Measurements from ENCODE around the gene NHSL2. TPM values are rescaled to one million over a fixed set of nuclear protein-coding genes. Genes with fewer than 3 reads are reported as not detected.

Gene NHSL2
- total RNA-seq, 1 donor from 2014 or later = 1.3 TPM

DNA sequence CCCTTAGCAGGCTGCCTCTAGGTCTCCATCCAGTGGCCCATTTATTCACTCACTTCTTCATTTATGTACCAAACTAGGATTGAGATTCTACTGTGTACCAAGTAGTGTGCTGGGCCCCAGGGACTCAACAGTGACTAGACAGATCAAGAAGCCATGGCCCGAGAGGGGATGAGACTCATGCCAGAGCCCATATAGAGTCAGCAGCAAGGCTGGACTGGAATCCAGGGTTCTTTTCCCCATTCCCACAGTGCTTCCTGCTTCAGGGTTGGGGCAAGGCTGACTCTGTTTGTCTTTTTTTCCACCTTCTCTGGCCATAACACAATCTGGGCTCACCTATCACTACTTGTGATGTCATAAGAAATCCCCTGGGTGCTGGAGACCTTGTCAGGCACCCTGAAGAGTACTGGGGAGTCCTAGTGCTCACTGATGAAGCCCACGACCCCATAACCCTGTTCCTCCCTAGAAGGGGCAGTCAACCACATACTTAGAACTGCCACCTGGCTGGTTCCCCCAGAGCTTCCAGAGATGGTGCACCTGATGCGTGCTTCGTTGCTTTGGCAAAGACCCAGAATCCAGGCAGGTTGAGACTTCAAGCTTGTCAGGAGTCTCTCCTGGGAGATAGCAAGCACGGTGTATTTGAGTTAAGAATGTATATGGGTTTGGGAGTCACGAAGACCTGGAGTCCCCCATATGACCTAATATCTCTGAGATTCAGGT, 214.8 kb downstream of the NHSL2 start:
- ATAC-seq (no peak), DNase-seq (ENCODE audit: low spot score) (no peak)

DNA sequence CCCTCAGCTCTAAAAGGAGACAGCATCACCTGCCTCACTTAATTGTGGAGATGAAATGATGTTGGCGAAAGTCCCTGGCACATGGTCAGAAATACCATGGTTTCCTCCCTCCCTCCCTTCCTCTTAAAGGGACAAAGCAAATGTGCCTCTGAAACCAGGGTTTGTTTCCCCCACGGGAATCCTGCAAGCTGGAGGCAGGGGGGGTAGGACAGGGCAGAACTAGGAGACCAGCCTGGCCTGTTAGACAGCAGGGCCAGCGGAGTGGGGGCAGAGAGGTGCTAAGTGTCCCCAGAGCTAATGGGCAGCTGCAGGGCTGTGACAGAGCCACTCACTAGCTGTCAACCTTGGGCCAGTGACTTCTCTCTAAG, 215.4 kb downstream of the NHSL2 start:
- ATAC-seq (no peak), DNase-seq (ENCODE audit: low spot score) (no peak)

DNA sequence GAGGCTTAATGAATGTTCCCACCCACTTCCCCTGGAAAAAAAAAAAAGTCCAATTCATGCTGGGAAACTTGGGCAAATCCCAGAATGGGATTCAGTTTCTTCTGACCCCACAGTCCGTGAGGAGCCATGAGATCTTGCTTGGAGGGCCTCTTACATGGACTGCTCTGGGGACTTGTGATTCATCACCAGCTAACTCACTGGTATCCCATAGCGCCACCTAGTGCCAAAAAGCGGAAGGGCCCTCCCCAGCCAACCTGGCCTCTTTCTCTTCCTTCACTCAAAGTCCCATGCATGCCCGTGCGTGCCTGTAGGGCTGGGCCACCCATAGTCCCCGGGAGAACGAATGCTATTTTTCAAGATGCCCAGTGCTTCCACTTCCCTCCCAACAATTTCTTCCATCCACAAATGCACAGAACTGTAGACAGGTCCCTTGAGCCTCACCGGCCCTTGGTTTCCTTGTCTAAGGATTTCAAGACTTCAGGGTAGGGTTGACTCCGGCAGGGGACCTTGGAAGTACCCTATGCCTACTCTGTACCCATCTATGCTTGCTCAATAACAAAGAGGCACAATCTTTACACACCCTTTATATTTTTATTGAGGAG, 216.0 kb downstream of the NHSL2 start:
- peak; percentile 82 for ATAC-seq
- DNase-seq (ENCODE audit: low spot score) = peak; percentile 74

DNA sequence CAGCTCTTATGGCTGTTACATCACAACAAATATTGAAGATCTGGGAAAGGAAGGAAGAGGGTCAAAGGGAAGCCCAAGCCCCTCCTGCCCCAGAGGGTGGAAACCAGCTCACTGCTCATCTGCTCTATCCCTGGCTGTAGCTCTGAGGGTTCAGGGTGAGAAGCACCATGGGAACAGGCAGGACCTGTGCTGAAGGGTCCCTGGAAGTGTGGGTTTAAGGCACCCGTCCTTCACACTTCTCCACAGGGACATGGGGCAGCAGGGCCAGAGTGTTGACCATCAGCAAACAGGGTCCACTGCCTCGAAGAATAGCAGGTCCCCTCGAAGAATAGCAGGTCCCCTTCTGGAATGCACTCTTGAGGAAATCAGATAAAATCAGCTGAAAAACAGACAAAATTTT, 216.7 kb downstream of the NHSL2 start:
- ATAC-seq (no peak), DNase-seq (ENCODE audit: low spot score) (no peak)

DNA sequence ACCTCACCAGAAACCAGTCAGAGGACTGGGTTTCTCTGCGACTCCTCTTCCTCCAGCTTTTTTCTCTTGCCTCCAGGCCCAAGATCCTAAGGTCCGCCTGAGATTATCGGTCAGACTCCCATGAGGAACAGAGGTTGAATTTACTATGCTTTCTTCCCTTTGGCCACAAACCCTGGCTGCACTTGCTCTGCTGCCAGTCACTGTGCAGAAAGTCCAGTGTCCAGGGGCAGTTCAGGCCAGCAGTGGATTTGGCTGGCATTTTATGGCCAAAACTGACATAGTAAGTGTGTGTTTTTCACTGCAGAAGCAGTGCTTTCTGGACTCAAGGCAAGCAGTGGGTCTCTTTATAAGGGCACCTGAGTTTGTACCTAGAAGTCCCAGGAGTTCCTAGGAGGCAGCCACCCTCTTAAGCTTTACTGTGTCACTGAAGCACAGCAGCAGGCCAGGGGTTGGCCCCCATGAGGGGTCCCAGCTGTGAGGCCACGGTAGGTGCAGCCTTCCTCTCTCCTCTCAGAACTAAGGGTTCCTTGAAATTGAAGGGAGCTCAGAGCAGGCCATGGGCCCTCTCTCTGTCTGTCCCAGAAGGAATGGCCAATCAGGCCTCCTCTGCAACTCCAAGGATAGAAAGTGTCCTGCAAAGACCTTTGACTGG, 217.7 kb downstream of the NHSL2 start:
- peak; percentile 67 for DNase-seq (ENCODE audit: low spot score)
- ATAC-seq = peak; percentile 64

DNA sequence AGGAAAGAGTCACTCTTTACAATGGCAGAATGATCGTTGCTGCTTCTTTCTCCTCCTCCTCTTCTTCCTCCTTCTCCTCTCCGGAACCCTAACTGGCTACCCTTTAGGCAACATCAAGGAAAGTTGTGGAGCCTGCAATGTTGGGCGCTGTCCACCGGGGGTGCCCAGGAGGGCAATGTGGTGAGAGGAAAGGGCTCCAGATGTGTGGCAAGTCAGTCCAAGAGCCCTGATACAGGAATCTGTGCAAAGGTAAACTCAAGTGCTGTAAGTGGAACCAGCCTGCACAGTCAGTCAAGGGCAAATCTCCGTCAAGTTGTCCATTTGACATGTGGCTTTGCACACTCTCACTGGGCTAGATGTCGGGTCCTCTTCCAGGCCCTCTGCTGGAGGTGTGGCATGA, 218.2 kb downstream of the NHSL2 start:
- ATAC-seq (no peak), DNase-seq (ENCODE audit: low spot score) (no peak)

DNA sequence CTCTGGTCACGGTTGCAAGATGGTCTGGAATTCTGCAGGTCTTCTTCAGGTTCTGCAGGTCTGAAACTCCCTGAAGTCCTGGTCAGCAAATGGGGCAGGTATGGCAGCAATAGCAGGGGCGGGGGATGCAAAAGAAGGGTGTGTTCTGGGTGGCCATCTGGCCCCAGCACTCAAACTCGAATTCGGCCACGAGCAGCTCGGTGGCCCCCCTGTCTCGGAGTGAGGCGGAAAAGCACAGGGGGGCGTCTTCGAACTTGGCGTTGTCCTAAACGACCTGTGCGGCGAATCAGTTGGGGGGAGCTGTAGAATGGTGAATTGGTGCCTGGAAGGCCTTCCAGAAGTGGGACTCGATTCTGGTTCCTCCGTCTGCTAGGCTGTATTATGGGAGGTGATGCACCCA, 219.0 kb downstream of the NHSL2 start:
- no peak for ATAC-seq
- DNase-seq (ENCODE audit: low spot score) = no peak

DNA sequence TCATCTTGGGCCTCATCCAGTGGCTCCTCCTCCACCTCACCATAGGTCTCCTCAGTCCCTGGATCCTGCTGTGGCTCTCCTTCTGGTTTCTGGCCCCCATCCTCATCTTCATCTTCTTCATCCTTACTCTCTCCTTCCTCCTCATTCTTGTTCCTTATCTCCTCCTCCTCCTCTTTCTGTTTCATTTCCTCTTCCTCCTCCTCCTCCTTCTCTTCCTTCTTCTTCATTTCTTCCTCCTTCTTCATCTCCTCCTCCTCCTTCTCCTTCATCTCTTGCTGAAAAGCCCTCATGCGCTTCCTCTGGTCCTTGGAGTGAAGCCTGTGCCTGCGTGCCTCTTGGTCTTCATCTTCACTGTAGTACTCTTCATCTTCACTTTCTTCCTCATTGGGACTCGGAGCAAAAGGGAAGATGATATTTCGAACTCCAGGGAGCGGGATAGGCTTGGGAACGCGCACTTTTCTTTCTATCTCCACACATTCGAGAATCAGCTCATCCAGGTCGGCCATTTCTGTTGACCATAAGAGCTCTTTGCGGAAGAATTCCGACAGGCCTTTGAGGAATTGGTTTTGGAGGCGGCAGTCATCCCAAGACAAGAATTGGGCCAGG, 219.6 kb downstream of the NHSL2 start:
- DNase-seq (ENCODE audit: low spot score) (no peak), ATAC-seq (no peak)

DNA sequence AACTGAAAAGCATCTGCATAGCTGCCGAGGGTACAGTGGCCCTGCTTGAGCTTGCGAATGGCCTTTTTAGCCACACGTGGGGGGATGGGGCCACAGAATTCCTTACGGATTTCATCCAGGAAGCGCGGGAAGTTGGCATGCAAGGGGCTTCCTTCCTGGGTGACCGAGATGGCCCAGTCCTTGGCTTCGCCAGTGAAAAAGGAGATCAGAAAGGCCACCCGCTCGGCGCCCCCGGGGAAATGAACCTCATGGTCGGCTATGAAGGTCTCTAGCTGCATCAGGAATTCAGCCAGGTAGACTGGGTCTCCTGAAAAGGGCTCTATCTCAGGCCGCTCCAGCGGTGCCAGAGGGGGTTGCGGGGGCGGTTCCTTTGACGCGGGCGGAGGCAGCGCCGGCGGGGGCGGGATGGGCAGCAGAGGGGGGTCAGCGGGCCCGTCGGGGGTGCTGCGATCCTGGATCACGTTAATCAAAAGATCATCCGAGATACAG, 220.2 kb downstream of the NHSL2 start:
- DNase-seq (ENCODE audit: low spot score) (no peak), ATAC-seq (no peak)

DNA sequence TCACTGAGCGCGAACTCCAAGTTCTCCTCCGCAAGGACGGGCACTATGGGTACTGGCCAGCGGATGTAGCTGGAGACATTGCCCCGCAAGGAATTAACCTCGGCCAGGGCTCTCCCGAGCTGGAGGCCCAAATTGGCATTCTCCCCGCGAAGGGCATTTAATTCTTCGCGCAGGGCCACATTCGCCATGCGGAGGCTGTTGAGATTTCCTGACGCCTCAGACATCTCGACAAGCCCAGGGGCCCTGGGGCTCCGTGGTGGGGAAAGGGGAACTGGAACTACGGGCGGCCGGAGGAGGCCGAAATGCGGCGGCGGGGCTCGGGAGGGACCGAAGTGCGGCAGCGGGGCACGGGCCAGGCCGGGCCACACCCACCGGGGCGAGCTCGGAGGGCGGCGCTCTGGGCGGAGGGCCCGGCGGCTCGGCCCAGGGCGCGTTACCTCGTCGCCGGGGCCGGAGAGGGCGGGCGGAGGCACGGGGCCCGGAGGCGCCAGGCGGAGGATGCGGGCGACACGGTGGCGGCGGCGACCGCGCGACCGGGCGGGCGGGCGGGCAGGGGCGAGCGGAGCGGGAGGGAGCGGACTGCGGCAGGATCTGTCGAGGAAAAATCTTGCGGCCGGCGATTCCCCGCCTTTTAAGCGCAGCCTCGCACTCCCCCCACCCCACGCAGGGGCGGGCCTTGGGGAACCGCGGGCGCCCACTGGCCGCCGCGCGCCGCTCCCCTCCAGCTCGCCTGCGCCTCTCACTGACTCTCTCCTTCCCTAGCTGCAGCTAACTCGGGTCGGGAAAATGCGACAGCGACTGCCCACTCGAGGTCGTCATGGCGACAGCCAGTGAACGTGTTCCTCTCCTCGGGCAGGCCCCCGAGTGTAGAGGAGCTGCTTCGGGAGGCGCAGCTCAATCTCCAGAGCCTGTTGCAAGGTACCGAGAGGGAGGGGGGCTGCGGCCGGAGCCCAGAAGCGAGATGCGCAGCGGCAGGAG, 221.0 kb downstream of the NHSL2 start, which contains the start of gene RTL5:
Gene RTL5 (minus strand): TSS at position 599 of the 978 bp plus-strand sequence.
- ATAC-seq = peak; percentile 88

DNA sequence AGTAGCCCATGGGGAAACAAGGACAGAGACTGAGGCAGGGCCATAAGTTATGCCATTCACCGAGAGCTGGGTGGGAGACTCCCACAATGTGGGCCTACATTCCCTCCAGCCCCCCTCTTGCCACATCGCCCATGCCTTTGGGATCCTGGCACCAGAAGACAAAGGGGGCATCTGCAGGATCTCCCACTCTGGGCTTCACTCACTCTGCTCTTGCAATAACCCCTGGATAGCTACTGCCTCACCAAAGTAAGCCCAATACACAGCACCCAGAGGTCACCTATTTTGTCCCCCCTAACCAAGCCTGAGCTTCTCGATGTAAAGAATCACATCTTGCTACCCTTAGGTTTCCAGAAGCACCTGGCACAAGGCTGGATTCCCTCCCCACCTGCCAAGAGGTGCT, 221.8 kb downstream of the NHSL2 start:
- DNase-seq (ENCODE audit: low spot score) = no peak
- ATAC-seq = no peak

More for the DNA sequence above, 221.0 kb downstream of the NHSL2 start, which contains the start of gene RTL5:
- peak; percentile 77 for DNase-seq (ENCODE audit: low spot score)

DNA sequence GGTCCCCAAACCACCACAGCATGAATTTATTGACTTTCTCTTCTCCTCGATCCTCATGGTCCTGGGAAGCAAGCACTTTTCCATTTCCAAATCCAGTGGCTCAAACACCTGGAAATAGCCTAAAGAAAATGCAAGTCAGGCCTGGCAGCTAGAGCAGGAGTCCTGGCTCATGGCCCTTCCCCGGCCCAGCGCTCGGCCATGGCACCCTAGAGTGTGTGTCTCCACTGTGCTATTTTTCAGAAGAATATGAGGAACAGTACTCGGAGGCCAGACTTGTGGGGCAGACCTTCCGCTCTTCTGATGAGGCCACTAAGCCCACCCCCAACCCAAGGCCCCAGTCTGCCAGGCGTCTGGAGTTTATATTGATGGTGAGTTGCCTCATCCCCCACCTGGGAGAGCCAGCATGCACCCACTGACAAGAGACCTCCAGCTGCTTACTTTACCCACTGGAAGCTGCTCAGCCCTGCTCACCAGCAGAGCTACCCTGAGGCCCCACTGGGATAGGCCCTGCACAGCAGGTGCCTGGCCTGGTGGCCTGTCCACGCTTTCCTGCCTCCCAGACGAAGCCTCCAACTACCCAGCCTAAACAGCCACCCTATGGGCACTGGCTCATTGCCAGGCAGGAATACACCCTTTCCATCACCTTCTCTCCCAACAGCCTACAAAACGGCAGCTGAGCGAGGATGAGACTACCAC, 223.4 kb downstream of the NHSL2 start:
- no peak for DNase-seq (ENCODE audit: low spot score)
- no peak for ATAC-seq

DNA sequence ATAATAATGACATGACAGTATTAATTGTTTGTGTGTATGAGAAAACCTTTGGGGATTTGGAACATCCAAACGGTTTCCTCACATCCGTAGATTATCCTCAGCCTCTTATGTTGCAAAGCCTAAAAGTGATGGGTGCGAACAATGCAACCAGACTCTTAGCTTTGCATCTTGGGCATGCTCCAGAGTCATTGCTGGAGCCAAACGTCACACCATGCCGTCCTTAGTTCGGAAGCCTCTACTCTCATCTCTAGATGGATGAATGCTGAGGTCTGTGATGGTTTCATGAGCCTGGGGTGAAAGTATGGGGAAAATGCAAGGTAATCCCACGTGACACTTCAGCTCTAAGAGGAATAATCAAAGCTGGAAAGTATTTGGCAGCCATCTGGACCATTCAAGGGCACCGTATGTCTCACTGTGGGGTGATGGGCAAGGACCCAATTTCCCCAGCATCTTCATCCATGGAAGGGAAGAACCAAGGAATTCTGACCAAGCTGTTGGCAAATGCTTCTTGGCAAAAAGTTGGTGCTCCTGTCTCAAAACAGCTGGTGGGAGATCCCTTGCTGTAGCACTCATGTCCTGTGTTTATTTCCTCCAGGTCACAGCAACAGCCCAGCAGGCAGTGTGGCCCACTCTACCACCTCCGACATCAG, 227.3 kb downstream of the NHSL2 start:
- no peak for ATAC-seq
- no peak for DNase-seq (ENCODE audit: low spot score)

DNA sequence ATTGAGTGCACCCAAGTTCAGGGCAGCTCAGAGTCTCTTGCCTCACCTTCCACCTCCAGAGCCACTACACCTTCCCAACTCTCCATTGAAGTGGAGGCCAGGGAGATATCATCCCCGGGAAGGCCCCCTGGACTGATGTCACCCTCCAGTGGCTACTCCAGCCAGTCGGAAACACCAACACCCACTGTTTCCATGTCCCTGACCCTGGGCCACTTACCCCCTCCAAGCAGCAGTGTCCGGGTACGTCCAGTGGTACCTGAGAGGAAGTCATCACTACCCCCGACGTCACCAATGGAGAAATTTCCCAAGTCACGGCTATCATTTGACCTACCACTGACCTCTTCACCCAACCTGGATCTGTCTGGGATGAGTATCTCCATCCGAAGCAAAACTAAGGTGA, 228.9 kb downstream of the NHSL2 start:
- DNase-seq (ENCODE audit: low spot score) = no peak
- no peak for ATAC-seq

DNA sequence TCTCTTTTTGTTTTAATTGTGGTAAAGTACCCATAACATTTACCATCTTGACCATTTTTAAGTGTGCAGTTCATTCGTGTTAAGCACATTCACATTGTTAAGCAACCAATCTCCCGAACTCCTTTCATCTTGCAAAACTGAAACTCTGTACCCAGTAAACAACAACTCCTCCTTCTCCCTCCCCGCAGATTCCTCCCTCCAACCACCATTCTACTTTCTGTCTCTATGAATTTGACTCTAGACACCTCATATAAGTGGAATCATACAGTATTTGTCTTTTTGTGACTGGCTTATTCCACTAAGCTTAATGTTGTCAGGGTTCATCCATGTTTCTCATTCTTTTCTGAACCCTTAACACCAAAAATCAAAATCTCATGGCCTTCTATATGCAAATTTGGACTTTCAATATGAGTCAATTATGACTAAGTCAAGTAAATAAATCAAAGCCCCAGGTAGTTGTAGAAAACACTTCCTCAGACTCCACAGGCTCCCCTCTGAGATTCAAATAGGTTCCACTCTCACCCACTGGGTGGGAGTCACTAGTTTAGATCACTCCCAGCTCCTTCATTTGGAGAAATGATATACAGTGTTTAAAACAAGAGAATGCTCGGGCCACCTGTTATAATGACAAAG, 230.8 kb downstream of the NHSL2 start:
- ATAC-seq (no peak), DNase-seq (ENCODE audit: low spot score) (no peak)

DNA sequence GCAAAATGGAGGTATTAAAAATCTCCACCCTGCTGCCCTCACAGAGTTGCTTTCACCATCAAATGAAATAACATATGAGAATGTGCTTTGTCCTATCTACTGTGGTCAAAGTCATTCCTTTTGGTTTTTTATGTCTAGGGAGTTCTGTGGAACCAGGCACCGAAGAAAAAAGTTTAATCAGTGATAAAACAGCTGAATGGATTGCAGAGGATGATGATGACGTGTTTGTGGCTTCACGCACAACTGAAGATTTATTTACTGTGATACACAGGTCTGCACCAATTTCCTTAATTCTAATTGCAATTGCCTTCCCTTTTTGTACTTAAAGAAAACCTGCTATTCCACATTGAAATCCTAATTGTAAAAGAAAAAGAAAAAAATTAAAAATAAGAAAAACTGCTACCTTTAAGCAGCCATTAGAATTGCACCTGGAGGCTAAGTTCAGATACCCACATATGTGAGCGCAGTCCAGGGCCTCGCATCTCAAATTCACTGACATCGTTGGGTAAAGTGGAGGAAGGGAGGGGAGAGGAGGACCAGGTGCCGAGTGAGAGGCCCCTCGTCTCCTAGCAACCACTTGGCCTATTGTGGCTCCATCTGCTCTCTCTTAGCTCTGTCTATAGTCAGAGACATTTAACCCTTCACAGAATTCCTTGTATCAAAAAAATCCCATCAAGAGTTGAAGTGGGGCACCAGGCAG, 231.6 kb downstream of the NHSL2 start:
- ATAC-seq (no peak), DNase-seq (ENCODE audit: low spot score) (no peak)

DNA sequence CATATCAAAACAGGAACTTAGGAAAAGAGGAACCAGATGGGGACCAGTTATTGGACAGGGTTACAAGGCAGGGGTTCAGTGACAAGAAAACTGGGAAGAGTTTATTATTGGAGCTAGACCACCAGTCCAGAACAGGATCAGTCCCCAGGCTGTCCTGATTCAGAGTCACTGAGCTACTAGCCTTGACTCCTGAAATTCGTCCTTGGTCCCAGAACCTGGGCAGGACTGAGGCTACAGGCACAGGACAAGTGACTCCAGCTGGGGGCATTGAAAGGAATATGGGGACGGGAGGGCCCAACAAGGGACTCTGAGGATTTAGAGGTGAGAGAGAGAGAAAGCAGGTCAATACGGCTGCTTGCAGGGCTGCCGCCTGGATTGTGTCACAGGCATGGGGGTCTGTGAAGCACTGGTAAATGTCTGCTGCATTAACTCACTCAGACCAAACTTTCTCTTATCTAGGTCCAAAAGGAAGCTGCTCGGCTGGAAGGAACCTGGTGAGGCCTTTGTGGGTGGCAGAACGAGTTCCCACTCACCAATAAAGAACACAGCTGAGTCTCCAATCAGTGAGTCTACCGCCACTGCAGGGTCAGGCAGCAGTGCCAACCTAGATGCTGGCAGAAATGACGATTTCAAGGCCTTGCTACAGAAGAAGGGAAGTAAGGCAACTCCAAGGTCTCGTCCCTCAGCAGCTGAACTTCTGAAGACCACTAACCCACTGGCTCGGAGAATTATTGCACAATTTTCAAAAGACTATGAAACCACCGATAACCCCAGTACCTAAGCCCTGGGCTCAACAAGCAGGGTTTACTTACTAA, 232.4 kb downstream of the NHSL2 start:
- no peak for DNase-seq (ENCODE audit: low spot score)
- ATAC-seq = no peak

DNA sequence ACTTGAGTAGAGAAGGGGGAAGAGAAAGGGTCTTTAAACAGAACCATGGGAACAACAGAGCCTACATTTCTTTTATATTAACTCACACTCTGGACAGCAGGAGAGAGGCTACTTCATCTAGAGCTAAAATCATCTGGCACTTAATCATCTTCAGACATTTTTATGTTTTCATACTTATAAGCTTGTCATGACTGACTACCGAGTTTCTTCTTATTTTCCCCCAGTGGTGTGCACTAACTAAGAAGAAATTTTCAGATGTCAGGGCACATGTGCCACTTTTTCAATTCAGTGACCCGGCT, 232.9 kb downstream of the NHSL2 start:
- no peak for ATAC-seq
- no peak for DNase-seq (ENCODE audit: low spot score)
